Activated CD8-positive, alpha-beta T cell treated with anti-CD3 and anti-CD28 coated beads for 36 hours (primary cell): ENCODE measurements around the gene SH3YL1. TPM values are rescaled to one million over a fixed set of nuclear protein-coding genes. Genes with fewer than 3 reads are reported as not detected.

ENCODE experiments used
- ATAC-seq: fragments of 200-7000 bp; cut with Tn5 transposase; one replicate; pipeline ENCODE4 v1.10.0; 2021; ENCODE audit warnings: mild to moderate bottlenecking, moderate library complexity
- CTCF ChIA-PET: fragments of 350-600 bp; sonication (Branson Sonifier 250); formaldehyde crosslinking; loops from one replicate; lab custom pipeline; 2021; ENCODE audit warnings: antibody characterized with exemption; lab: Charles Lee
- POLR2A ChIA-PET: fragments of 350-600 bp; sonication (Branson Sonifier 250); formaldehyde crosslinking; loops from one replicate; lab custom pipeline; 2021; ENCODE audit warnings: antibody characterized with exemption; lab: Charles Lee
- DNase-seq: peaks from one replicate; pipeline ENCODE4 v3.0.0-alpha.2; 2020
- H3K27ac Mint-ChIP-seq: one replicate; pipeline ENCODE4 v1.8.0; 2021; ENCODE audit warnings: mild to moderate bottlenecking, mixed read lengths
- H3K27me3 Mint-ChIP-seq: one replicate; pipeline ENCODE4 v1.8.0; 2021; ENCODE audit warnings: mixed read lengths
- H3K36me3 Mint-ChIP-seq: one replicate; pipeline ENCODE4 v1.8.0; 2021; ENCODE audit warnings: low read depth, mixed read lengths
- H3K4me1 Mint-ChIP-seq: one replicate; pipeline ENCODE4 v1.8.0; 2021; ENCODE audit warnings: low read depth, mixed read lengths
- H3K4me3 Mint-ChIP-seq: one replicate; pipeline ENCODE4 v1.8.0; 2021; ENCODE audit warnings: mild to moderate bottlenecking, moderate library complexity, mixed read lengths
- H3K9me3 Mint-ChIP-seq: one replicate; pipeline ENCODE4 v1.8.0; 2021; ENCODE audit warnings: mixed read lengths
- intact Hi-C: fragments of 100-400 bp; cut with micrococcal nuclease; formaldehyde crosslinking; loops from one replicate; pipeline ENCODE4 v1.10.0; 2022
- total RNA-seq, 2 experiments: library from RNA; stranded (reverse); gene quantifications; one replicate each; pipeline ENCODE4 v1.2.3, GENCODE V29; 2021
- TF ChIP-seq, protein P1 (sequence below): fragments of 200-600 bp; IDR thresholded peaks from one replicate; pipeline ENCODE4 v1.8.0; 2022; ENCODE audit warnings: antibody characterized with exemption, mild to moderate bottlenecking

The SH3YL1 gene
- total RNA-seq, 2 experiments from 2014 or later, result 18.5 to 19.9 TPM

DNA sequence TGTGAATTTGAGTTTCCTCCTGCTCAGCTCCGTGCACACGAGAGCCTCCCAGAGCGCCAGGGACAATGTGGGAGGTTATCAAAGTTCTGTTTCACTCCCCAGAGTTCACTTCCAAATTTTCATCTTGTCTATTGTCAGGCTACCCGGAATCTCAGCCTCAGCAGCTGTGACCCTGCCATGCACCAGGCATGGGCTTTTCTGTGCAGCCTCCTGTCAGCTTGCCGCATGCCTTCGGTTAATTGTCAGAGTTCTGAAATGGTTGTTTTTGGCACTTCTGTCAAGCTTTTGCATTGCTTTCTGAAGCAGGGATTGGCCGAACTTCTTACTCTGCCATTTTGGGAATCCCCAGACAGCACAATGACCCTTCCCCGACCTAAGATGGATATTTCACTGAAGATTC, 60.4 kb downstream of the SH3YL1 start:
- H3K9me3 Mint-ChIP-seq, result peaks cover 1% of the 10 kb centered on the region
- intact Hi-C loops, result no loop called here
- H3K27ac Mint-ChIP-seq, result no peak overlapping the region
- POLR2A ChIA-PET, result interaction anchor here (1.1 kb wide), 1 partner anchor 28 kb away, joined by 3 read pairs; no protein-coding TSS in a partner anchor
- peaks cover 9% of the 10 kb centered on the region for H3K4me1 Mint-ChIP-seq
- no peak for ATAC-seq
- no peak for DNase-seq
- TF ChIP-seq, protein P1, sequence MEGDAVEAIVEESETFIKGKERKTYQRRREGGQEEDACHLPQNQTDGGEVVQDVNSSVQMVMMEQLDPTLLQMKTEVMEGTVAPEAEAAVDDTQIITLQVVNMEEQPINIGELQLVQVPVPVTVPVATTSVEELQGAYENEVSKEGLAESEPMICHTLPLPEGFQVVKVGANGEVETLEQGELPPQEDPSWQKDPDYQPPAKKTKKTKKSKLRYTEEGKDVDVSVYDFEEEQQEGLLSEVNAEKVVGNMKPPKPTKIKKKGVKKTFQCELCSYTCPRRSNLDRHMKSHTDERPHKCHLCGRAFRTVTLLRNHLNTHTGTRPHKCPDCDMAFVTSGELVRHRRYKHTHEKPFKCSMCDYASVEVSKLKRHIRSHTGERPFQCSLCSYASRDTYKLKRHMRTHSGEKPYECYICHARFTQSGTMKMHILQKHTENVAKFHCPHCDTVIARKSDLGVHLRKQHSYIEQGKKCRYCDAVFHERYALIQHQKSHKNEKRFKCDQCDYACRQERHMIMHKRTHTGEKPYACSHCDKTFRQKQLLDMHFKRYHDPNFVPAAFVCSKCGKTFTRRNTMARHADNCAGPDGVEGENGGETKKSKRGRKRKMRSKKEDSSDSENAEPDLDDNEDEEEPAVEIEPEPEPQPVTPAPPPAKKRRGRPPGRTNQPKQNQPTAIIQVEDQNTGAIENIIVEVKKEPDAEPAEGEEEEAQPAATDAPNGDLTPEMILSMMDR, result no peak
- H3K27me3 Mint-ChIP-seq, result no peaks in the 10 kb centered on the region
- CTCF ChIA-PET, result no interaction called here
- no peaks in the 10 kb centered on the region for H3K36me3 Mint-ChIP-seq
- H3K4me3 Mint-ChIP-seq, result no peak overlapping the region

DNA sequence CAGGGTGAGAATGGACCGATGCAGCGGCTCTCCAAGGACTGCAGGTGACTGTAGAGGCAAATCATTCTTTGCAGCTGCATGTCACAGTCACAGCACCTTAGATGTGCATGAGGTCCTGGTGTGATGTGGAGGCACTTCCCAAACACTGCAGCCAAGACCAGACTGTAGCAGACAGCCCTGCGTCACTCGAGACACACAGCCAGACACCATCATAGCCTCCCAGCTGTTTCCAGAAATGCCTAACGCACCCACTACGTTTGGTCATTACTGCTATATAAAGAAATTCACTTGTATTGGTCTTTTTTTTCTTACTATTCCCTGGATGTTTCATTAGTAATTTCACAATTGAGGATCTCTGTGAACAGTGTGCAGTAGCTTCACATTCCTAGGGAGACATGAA, 60.9 kb downstream of the SH3YL1 start:
- intact Hi-C loops, result no loop called here
- TF ChIP-seq, protein P1, result no peak
- H3K27me3 Mint-ChIP-seq, result no peaks in the 10 kb centered on the region
- peaks cover 9% of the 10 kb centered on the region for H3K4me1 Mint-ChIP-seq
- ATAC-seq (no peak), DNase-seq (no peak)
- H3K4me3 Mint-ChIP-seq, result no peak overlapping the region
- H3K36me3 Mint-ChIP-seq, result no peaks in the 10 kb centered on the region
- no peak overlapping the region for H3K27ac Mint-ChIP-seq
- ChIA-PET CTCF (interaction anchor here (1.2 kb wide), 1 partner anchor 53 kb away, joined by 3 read pairs; no protein-coding TSS in a partner anchor), POLR2A (interaction anchor here (1.1 kb wide), 1 partner anchor 27 kb away, joined by 3 read pairs; no protein-coding TSS in a partner anchor)
- H3K9me3 Mint-ChIP-seq, result peaks cover 1% of the 10 kb centered on the region

DNA sequence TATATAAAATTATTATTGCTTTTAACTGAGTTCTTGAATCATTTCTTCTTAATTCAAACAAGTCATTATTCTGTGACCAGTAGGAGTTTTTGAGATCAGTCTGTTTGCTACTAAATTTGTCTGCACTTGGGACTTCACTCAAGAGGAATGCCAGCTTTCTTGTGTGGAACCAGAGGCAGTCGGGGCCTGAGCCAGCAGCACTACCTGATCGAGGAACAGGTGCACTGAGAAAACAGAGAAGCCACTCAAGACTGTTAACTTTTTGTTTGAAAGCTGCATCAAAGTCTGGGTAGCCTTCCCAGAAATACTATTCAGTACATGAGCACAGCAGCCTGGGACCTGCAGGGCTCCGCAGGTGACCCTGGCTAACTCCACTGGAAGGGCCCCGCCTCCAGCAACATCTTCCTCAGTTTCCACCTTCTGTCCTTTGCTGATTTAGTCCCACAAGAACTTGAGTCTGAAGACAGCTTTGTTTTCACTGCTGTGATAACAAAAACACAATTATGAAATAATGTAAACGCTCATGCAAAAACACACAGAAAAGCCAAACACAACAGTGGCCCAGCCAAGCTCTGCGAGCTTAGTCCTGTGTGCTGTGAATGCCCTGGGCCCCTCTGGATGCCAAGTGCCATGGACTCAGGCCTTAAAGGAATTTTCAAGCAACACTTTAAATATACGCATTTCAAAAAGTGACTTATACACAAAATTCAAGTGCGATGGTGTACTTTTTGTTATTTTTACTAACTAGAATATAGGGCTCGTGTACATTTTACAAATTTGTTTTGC, 62.0 kb downstream of the SH3YL1 start:
- ATAC-seq (no peak), DNase-seq (no peak)
- no peaks in the 10 kb centered on the region for H3K27me3 Mint-ChIP-seq
- POLR2A ChIA-PET, result no interaction called here
- H3K4me3 Mint-ChIP-seq, result no peak overlapping the region
- H3K4me1 Mint-ChIP-seq, result peaks cover 9% of the 10 kb centered on the region
- no peak overlapping the region for H3K27ac Mint-ChIP-seq
- H3K36me3 Mint-ChIP-seq, result no peaks in the 10 kb centered on the region
- CTCF ChIA-PET, result interaction anchor here (1.2 kb wide), 1 partner anchor 54 kb away, joined by 3 read pairs; no protein-coding TSS in a partner anchor
- intact Hi-C loops, result no loop called here
- TF ChIP-seq, protein P1, result no peak
- peaks cover 1% of the 10 kb centered on the region for H3K9me3 Mint-ChIP-seq

DNA sequence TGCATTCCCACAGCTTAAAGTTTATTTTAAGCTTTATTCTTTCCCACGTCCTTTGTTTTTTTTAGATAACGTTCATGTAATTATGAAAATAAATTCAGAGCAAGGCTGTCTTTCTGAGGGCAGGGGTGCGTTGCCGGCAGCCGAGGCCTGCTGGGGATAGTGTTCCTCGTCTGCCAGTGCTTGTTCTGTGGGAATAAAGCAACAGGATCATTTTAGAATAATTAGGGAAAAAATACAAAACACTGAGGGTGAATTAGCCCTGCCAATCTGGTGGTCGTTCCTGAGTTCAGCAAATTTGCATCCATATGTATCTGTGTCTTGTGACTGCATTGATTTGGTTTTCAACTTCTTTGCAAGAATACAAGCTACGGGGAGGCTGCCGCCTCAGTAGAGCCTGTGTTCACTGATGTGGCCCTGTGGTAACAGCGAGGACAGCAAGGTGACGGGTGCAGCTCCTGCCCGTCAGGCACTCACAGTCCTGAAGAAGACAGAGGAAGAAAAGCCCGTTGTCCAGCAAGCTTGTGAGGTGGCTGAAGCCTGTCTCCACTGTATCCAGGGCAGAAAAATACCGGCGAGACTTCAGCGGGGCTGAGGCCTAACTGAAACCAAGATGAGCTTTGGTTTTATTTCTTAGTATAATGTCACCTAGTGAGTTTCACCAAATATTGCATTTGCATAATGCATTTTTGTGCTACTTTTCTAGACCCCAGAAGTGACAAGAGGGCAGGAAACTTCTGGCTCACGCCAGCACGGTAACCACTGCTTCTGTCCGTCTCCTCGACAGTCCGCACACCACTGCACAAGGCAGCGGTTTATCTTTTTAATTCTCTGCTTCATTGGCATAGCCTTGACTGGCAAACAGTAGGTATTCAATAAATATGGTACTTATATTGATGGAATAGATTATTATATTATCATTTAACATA, 64.5 kb downstream of the SH3YL1 start:
- TF ChIP-seq, protein P1, result no peak
- ChIA-PET CTCF (no interaction called here), POLR2A (no interaction called here)
- H3K36me3 Mint-ChIP-seq, result no peaks in the 10 kb centered on the region
- H3K27ac Mint-ChIP-seq, result no peak overlapping the region
- H3K27me3 Mint-ChIP-seq, result no peaks in the 10 kb centered on the region
- intact Hi-C loops, result no loop called here
- DNase-seq (no peak), ATAC-seq (no peak)
- H3K4me3 Mint-ChIP-seq, result no peak overlapping the region
- H3K9me3 Mint-ChIP-seq, result peaks cover 1% of the 10 kb centered on the region
- H3K4me1 Mint-ChIP-seq, result peaks cover 9% of the 10 kb centered on the region
